Astrocyte (in vitro differentiated cells and primary cell): ENCODE results near the gene CHD3. TPM values are rescaled to one million over a fixed set of nuclear protein-coding genes. Genes with fewer than 3 reads are reported as not detected.

Experiments
- DNase-seq: peaks from one replicate; pipeline ENCODE4 v3.0.0-alpha.2; 2010; ENCODE audit warnings: low read depth
- FAIRE-seq: peaks from 2 replicates; lab custom pipeline; 2011; peaks lifted over from hg19 to GRCh38; lab: Jason Lieb, UNC
- H2AFZ ChIP-seq: 2 replicates; pipeline ENCODE4 v1.6.0; 2012; ENCODE audit warnings: low read depth, low read length, inconsistent platforms
- H3K27ac ChIP-seq: 2 replicates; pipeline ENCODE4 v1.5.1; 2011; ENCODE audit warnings: low read depth, low read length, inconsistent platforms
- H3K27me3 ChIP-seq: 2 replicates; pipeline ENCODE4 v1.6.0; 2011; ENCODE audit warnings: low read length, inconsistent platforms; ENCODE audit not compliant: insufficient read depth
- H3K36me3 ChIP-seq: 2 replicates; pipeline ENCODE4 v1.5.1; 2011; ENCODE audit warnings: low read length, inconsistent platforms; ENCODE audit not compliant: insufficient read depth
- H3K4me1 ChIP-seq: 2 replicates; pipeline ENCODE4 v1.5.1; 2011; ENCODE audit warnings: low read length, inconsistent platforms; ENCODE audit not compliant: insufficient read depth
- H3K4me2 ChIP-seq: 2 replicates; pipeline ENCODE4 v1.6.0; 2012; ENCODE audit warnings: low read length, inconsistent platforms
- H3K4me3 ChIP-seq: 2 replicates; pipeline ENCODE4 v1.5.1; 2011; ENCODE audit warnings: low read depth, mild to moderate bottlenecking, low read length, inconsistent platforms; ENCODE audit not compliant: insufficient read depth
- H3K79me2 ChIP-seq: 2 replicates; pipeline ENCODE4 v1.6.0; 2012; ENCODE audit warnings: mild to moderate bottlenecking, low read length, inconsistent platforms; ENCODE audit not compliant: insufficient read depth
- H3K9ac ChIP-seq: 2 replicates; pipeline ENCODE4 v1.6.0; 2012; ENCODE audit warnings: mild to moderate bottlenecking, low read length, inconsistent platforms
- H3K9me3 ChIP-seq: 2 replicates; pipeline ENCODE4 v1.5.1; 2012; ENCODE audit warnings: low read depth, mild to moderate bottlenecking, low read length, inconsistent platforms; ENCODE audit not compliant: insufficient read depth
- H4K20me1 ChIP-seq: 2 replicates; pipeline ENCODE4 v1.6.0; 2012; ENCODE audit warnings: low read length, inconsistent platforms; ENCODE audit not compliant: insufficient read depth
- H3K27ac Mint-ChIP-seq: one replicate; pipeline ENCODE4 v1.8.0; 2021; ENCODE audit warnings: mild to moderate bottlenecking, mixed read lengths; ENCODE audit not compliant: unreplicated experiment
- H3K27me3 Mint-ChIP-seq: one replicate; pipeline ENCODE4 v1.8.0; 2021; ENCODE audit warnings: low read depth, mixed read lengths; ENCODE audit not compliant: unreplicated experiment
- H3K36me3 Mint-ChIP-seq: one replicate; pipeline ENCODE4 v1.8.0; 2021; ENCODE audit warnings: low read depth, mixed read lengths; ENCODE audit not compliant: unreplicated experiment
- H3K4me1 Mint-ChIP-seq: one replicate; pipeline ENCODE4 v1.8.0; 2021; ENCODE audit warnings: low read depth, mixed read lengths; ENCODE audit not compliant: unreplicated experiment
- H3K4me3 Mint-ChIP-seq: one replicate; pipeline ENCODE4 v1.8.0; 2021; ENCODE audit warnings: mild to moderate bottlenecking, moderate library complexity, mixed read lengths; ENCODE audit not compliant: unreplicated experiment
- H3K9me3 Mint-ChIP-seq: one replicate; pipeline ENCODE4 v1.8.0; 2021; ENCODE audit warnings: mild to moderate bottlenecking, mixed read lengths; ENCODE audit not compliant: unreplicated experiment
- EZH2 ChIP-seq: IDR thresholded peaks from 2 replicates; pipeline ENCODE4 v1.6.1; 2012; ENCODE audit warnings: mild to moderate bottlenecking, low read length, inconsistent platforms; ENCODE audit not compliant: insufficient read depth
- total RNA-seq: library from RNA; stranded (reverse); gene quantifications from 2 replicates; pipeline ENCODE4 v1.2.1, GENCODE V29; 2021
- TF ChIP-seq, protein P1 (sequence below): IDR thresholded peaks from 2 replicates; pipeline ENCODE4 v1.5.1; 2011; ENCODE audit warnings: low read depth, mild to moderate bottlenecking, inconsistent platforms, low read length, moderate library complexity; ENCODE audit not compliant: insufficient read depth

CHD3 gene
- total RNA-seq, 1 donor from 2014 or later, result 111 TPM

DNA sequence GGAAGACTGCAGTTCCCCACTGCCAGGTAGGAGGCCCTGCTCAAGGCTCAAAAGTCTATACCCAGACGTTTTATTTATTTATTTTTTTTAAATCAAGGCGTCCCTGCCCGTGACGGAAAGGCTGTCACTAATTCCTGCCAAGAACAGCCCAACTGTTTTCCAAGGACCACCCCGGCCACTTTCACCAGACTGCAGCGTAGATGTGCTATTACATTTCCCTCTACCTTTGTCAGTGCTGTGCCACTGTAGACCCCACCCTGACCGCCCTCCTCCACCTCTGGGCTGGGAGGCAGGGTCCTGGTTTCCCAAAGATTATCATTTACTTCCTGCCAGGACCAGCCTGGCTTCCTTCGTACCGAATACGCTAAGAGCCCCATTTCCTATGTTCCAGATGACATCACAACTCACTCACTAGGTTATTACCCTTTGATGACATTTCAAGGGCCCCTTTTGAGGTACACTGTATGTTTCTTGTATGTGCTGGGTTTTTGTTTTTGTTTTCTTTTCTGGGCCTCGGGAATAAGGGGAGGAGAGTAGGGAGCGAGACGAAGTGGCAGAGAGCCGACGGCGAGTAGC, 33.8 kb downstream of the CHD3 start:
- Mint-ChIP-seq H3K27ac (no peak overlapping the region), H3K9me3 (no peaks in the 10 kb centered on the region), H3K36me3 (peaks cover 9% of the 10 kb centered on the region), H3K4me1 (no peaks in the 10 kb centered on the region), H3K4me3 (no peak overlapping the region), H3K27me3 (peaks cover 46% of the 10 kb centered on the region)
- Histone ChIP-seq H3K4me2 (peak overlapping the region; percentile 87), H2AFZ (peak overlapping the region; percentile 85), H3K27me3 (no peaks in the 10 kb centered on the region), H3K4me1 (peaks cover 10% of the 10 kb centered on the region), H3K79me2 (no peaks in the 10 kb centered on the region), H4K20me1 (no peaks in the 10 kb centered on the region), H3K4me3 (peak overlapping the region; percentile 48), H3K36me3 (no peaks in the 10 kb centered on the region), H3K27ac (no peak overlapping the region), H3K9me3 (no peaks in the 10 kb centered on the region), H3K9ac (peak overlapping the region; percentile 61)
- DNase-seq (no peak), FAIRE-seq (no peak)
- TF ChIP-seq, protein P1, sequence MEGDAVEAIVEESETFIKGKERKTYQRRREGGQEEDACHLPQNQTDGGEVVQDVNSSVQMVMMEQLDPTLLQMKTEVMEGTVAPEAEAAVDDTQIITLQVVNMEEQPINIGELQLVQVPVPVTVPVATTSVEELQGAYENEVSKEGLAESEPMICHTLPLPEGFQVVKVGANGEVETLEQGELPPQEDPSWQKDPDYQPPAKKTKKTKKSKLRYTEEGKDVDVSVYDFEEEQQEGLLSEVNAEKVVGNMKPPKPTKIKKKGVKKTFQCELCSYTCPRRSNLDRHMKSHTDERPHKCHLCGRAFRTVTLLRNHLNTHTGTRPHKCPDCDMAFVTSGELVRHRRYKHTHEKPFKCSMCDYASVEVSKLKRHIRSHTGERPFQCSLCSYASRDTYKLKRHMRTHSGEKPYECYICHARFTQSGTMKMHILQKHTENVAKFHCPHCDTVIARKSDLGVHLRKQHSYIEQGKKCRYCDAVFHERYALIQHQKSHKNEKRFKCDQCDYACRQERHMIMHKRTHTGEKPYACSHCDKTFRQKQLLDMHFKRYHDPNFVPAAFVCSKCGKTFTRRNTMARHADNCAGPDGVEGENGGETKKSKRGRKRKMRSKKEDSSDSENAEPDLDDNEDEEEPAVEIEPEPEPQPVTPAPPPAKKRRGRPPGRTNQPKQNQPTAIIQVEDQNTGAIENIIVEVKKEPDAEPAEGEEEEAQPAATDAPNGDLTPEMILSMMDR, result no peak
- no peak for TF ChIP-seq EZH2

DNA sequence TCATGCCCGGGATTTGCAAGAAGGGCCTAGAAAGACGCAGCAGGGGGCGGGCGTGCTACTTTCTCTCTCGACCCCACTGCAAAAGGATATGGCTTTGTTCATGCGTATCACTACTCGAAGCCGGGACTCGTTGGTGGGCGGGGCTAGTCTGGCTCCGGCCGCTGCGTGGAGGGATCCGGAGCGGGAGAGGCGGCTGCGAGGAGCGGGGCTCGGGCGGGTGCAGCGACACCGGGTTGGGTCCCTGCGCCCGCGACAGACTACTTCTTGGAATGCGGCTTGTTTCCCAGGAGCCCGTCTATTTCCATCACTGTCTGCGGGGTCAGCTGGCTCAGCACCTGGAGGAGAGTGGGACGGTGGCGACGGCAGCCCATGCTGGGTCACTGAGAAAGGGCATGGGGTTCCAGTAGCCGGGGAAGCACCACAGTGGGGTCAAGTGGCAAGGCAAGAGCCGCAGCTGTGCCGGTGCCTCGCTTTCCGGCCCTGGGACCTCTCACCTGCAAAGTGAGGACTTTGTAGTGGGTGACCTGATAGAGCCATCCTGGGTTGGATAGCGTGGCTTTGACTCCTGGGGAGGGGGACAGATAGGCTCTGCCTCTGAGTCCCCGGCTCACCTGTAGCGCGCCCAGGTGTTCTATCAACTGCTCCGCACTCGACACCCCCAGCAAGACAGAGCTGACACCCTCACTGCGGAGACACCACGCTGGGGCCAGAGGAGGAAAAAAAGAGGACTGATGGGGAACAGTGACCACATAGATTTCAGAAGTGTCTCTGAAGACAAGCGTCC, 34.4 kb downstream of the CHD3 start:
- no peak for TF ChIP-seq EZH2
- TF ChIP-seq, protein P1, result no peak
- Histone ChIP-seq H2AFZ (peak overlapping the region; percentile 85), H3K4me1 (peaks cover 10% of the 10 kb centered on the region), H3K9me3 (no peaks in the 10 kb centered on the region), H3K9ac (peak overlapping the region; percentile 61), H3K79me2 (no peaks in the 10 kb centered on the region), H3K4me3 (peak overlapping the region; percentile 48), H3K4me2 (peak overlapping the region; percentile 87), H3K27ac (no peak overlapping the region), H4K20me1 (no peaks in the 10 kb centered on the region), H3K36me3 (no peaks in the 10 kb centered on the region), H3K27me3 (no peaks in the 10 kb centered on the region)
- H3K27me3 Mint-ChIP-seq, result peaks cover 53% of the 10 kb centered on the region
- H3K27ac Mint-ChIP-seq, result no peak overlapping the region
- peaks cover 4% of the 10 kb centered on the region for H3K9me3 Mint-ChIP-seq
- H3K4me3 Mint-ChIP-seq, result peak overlapping the region; percentile 40
- peaks cover 15% of the 10 kb centered on the region for H3K36me3 Mint-ChIP-seq
- no peaks in the 10 kb centered on the region for H3K4me1 Mint-ChIP-seq
- no peak for FAIRE-seq
- peak; percentile 73 for DNase-seq

DNA sequence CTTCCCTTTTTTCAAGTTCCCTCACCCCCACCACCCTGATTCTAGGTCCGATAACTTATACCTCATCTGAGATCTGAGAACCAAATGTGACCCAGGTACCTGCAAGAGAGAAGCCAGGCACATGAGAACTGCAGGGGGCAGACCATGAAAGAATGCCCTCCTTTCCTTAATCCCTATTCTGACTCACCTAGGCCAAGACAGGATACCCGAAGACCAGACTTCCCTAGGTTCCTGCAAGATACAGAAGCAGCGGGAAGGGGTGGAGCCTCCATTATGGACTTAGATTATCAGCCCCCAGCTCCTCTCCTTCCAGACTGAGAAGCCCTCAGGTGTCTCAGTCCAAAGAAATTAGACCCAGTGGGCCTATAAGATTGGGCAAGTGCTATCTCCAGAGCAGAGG, 39.0 kb downstream of the CHD3 start:
- Histone ChIP-seq H3K4me2 (no peak overlapping the region), H3K36me3 (no peaks in the 10 kb centered on the region), H3K9me3 (no peaks in the 10 kb centered on the region), H3K27me3 (no peaks in the 10 kb centered on the region), H3K79me2 (peaks cover 19% of the 10 kb centered on the region), H3K4me1 (peaks cover 14% of the 10 kb centered on the region), H3K4me3 (no peak overlapping the region), H3K27ac (no peak overlapping the region), H4K20me1 (no peaks in the 10 kb centered on the region), H3K9ac (no peak overlapping the region), H2AFZ (no peak overlapping the region)
- H3K9me3 Mint-ChIP-seq, result peaks cover 5% of the 10 kb centered on the region
- DNase-seq (no peak), FAIRE-seq (no peak)
- H3K27ac Mint-ChIP-seq, result no peak overlapping the region
- H3K36me3 Mint-ChIP-seq, result peaks cover 14% of the 10 kb centered on the region
- TF ChIP-seq, protein P1, result no peak
- no peak for TF ChIP-seq EZH2
- H3K4me1 Mint-ChIP-seq, result peaks cover 2% of the 10 kb centered on the region
- no peak overlapping the region for H3K4me3 Mint-ChIP-seq
- H3K27me3 Mint-ChIP-seq, result peaks cover 52% of the 10 kb centered on the region
